GM21786 (cell line): ENCODE data around the gene UGT1A5.
"Not testable (repeated sequence)": the region's sequence is repeated elsewhere in the genome, so short reads cannot be mapped to it uniquely, and the experiment has no call there.

ENCODE experiments used
- ATAC-seq: cut with Tn5 transposase; IDR thresholded peaks from one replicate; pipeline ENCODE4 v1.9.1; 2021; ENCODE audit not compliant: unreplicated experiment

The UGT1A5 gene

DNA sequence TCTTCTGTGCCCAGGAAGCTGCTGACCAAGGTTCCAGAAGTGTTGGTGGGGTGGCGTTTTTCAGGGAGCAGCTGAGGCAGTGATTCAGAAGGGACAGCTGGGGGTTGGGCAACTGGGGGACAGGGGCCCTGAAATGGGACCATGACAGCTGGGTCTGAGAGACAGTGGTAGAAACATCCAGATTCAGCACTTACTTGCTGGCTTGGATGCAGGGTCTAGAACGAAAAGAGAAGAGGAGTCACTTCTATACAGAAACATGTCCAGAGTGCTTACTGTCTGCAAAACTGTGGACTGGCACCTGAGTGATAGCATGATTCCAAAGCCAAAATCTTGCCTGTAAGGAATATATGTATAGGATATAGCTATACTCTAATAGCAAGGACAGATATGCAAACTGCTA is 33.1 kb downstream of the UGT1A5 start:
- not testable (repeated sequence) for ATAC-seq

DNA sequence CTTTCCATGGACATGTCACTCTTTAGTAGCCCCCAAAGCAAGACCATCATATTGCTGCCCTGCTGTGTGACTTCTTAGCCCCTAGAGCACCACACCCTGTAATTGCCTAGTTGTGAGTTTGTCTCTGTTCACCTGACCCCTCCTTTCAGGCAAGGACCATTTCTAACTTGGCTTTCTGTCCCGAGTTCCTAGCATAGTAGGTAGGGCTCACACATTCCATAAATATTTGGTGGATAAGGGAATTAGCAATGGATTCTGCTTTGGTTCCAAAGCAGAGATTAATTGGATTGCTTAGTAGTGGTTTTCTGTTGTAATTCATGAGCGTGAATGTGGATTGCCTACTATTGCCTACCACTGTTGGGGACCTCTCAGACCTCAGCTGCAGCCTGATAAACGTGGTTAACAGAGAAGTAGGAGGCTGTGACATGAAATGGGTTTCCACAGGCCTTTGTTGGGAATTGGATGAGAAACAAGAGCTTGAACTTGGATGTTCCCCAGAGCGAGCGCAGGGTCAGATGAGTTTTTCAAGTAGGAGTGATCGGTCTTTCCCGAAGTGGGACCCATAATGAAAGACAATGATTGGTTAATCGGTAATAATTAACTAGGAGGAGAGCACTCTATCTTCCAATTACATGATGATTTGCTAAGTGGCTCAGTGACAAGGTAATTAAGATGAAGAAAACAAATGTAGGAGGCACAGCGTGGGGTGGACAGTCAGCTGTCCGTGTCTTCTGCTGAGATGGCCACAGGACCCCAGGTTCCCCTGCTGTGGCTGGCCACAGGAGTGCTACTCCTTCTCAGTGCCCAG is 34.0 kb downstream of the UGT1A5 start:
- ATAC-seq: no peak

DNA sequence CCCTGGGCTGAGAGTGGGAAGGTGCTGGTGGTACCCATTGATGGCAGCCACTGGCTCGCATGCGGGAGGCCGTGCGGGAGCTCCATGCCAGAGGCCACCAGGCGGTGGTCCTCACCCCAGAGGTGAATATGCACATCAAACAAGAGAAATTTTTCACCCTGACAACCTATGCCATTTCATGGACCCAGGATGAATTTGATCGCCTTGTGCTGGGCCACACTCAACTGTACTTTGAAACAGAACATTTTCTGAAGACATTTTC is 34.5 kb downstream of the UGT1A5 start:
- no peak for ATAC-seq

DNA sequence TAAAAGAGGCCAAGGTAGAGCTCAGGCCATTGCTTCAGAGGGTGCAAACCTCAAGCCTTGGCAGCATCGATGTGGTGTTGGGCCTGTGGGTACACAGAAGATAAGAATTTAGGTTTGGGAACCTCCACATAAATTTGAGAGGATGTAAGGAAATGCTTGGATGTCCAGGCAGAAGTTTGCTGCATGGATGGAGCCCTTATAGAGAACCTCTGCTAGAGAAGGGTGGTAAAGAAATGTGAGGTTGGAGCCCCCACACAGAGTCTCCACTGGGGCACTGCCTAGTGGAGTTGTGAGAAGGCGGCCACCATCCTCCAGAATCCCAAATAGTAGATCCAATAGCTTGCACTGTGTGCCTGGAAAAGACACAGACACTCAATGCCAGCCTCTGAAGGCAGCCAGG is 38.0 kb downstream of the UGT1A5 start:
- not testable (repeated sequence) for ATAC-seq

GRCh38 chr2:233751212-233752009 is 38.7 kb downstream of the UGT1A5 start:
- not testable (repeated sequence) for ATAC-seq

- no peak for ATAC-seq
These were observed 42.3 kb downstream of the UGT1A5 start for GRCh38 chr2:233754872-233755611.

GRCh38 chr2:233756429-233757081 is 43.8 kb downstream of the UGT1A5 start:
- no peak for ATAC-seq

DNA sequence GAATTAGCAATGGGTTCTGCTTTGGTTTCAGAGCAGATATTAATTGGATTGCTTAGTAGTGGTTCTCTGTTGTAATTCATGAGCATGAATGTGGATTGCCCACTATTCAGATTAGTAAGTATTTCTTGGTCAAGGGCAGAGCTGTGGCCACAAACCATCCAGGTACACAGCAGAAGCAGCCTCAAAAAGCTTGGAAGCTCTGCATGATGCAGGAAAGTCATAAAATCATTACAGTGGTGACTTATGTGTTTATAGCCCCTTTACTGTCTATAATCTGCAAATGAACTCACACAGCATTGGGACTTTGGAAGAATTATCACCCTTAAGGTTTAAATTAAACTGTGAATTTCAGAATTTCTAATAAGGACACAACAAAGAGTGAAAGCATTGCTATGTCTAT is 45.4 kb downstream of the UGT1A5 start:
- ATAC-seq: no peak

DNA sequence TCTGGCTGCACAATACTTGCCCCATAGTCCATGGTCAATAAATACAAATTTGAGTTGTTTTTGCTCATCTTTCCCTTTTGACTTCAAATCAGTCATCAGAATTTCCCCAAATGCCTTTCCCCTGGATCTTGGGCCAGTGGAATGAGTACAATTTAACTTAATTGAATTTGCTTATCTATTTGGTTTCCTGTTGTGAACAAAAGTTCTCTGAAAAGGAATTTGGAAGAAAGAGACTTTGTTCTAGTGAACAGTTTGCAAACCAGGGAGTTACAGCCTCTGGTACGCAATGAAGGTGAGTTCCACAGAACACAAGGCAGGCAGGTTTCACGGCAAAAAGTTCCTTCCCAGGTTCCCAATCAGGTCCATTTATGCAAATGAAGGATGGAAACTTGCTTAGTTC is 46.1 kb downstream of the UGT1A5 start:
- ATAC-seq: no peak

- ATAC-seq: no peak
These were observed 47.3 kb downstream of the UGT1A5 start, which contains the start of gene UGT1A1 for GRCh38 chr2:233760043-233760442. TSS of gene UGT1A1 (plus strand) at chr2:233760270. CDS start at chr2:233760288, 18 bp downstream.

DNA sequence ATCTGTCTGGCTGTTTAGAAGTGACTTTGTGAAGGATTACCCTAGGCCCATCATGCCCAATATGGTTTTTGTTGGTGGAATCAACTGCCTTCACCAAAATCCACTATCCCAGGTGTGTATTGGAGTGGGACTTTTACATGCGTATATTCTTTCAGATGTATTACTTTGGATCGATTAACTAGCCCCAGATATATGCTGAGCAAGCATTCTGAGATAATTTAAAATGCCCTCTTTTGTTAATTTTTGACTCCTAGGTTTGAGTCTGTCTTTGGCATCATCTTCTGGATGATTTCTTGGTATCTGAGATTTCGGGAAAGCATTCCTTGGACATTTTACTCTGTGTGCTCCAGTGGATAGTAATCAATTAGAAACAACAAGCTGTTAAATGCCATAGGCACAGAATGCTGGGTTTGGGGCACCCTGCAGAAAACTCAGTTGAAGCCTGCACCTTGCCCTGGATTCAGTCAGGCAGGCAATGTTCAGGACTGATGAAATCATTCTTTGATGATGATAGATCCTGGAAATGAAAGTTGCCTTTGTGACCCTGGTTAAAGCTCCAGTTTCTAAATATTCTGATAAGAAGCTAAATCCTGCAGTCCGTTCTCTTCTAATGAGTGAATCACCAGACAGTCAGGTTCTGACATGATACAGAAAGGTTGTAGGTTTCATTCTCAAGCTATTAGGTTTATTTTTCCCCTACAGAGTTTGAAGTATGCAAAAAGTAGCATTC is 48.5 kb downstream of the UGT1A5 start:
- no peak for ATAC-seq

DNA sequence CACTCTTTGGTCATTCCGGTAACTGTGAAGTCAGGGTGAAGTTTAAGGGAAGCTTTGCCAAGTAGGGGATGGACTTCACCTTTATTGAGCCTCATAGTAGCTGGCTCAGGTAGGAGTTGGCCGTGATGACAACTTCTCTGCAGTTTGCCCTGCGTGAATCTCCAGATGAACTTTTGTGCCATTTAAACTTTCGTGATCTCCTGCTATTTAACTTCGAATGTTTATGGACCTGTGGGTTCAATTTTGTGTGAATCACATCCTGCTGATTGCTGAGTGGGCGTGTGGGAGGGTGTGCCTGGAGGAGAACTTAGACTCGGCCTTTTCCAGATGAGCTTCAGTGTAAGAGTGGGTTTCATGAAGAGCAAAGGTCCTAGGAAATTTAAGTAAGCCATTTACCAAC is 51.6 kb downstream of the UGT1A5 start:
- ATAC-seq: no peak

GRCh38 chr2:233764761-233765160 is 52.1 kb downstream of the UGT1A5 start:
- ATAC-seq: no peak

DNA sequence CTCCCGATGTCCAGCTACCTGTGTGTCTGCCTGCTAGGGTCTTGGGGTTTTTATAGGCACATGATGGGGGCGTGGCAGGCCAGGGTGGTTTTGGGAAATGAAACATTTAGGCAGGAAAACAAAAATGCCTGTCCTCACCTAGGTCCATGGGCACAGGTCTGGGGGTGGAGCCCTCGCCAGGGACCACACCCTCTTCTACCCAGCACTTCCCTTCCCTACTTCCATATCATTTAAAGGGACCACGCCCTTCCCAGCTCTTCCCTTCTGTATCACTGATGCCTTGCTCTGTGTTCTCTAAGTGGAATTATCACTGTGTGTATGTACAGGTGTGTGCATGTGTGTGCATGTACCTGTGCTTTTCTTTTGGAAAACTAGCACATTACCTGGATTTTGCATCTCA is 53.7 kb downstream of the UGT1A5 start:
- no peak for ATAC-seq

DNA sequence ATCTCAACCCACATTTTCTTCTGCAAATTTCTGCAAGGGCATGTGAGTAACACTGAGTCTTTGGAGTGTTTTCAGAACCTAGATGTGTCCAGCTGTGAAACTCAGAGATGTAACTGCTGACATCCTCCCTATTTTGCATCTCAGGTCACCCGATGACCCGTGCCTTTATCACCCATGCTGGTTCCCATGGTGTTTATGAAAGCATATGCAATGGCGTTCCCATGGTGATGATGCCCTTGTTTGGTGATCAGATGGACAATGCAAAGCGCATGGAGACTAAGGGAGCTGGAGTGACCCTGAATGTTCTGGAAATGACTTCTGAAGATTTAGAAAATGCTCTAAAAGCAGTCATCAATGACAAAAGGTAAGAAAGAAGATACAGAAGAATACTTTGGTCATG is 55.4 kb downstream of the UGT1A5 start:
- no peak for ATAC-seq

DNA sequence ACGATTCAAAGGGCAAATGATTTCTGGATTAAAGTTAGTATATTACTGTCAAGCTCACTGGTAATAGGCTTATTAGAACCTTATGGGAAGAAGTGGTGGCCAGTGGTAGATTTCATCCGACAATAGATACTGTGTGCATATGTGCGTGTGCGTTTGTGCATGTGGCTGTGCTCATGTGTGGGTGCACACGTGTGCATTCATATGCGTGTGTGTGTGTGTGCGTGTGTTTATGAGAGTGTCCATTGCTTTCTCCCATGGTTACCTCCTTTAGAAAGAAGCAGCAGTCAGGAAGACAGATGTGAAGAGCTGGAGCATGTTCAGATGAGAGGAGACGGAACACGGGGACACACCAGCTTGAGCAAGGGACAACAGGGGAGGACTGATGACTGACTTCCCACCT is 56.6 kb downstream of the UGT1A5 start:
- ATAC-seq: no peak

DNA sequence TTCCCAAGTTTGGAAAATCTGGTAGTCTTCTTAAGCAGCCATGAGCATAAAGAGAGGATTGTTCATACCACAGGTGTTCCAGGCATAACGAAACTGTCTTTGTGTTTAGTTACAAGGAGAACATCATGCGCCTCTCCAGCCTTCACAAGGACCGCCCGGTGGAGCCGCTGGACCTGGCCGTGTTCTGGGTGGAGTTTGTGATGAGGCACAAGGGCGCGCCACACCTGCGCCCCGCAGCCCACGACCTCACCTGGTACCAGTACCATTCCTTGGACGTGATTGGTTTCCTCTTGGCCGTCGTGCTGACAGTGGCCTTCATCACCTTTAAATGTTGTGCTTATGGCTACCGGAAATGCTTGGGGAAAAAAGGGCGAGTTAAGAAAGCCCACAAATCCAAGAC is 59.4 kb downstream of the UGT1A5 start:
- ATAC-seq: no peak

DNA sequence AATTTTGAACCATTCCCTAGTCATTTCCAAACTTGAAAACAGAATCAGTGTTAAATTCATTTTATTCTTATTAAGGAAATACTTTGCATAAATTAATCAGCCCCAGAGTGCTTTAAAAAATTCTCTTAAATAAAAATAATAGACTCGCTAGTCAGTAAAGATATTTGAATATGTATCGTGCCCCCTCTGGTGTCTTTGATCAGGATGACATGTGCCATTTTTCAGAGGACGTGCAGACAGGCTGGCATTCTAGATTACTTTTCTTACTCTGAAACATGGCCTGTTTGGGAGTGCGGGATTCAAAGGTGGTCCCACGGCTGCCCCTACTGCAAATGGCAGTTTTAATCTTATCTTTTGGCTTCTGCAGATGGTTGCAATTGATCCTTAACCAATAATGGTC is 59.9 kb downstream of the UGT1A5 start:
- no peak for ATAC-seq

- no peak for ATAC-seq
These were observed 61.1 kb downstream of the UGT1A5 start for GRCh38 chr2:233773854-233774253.

DNA sequence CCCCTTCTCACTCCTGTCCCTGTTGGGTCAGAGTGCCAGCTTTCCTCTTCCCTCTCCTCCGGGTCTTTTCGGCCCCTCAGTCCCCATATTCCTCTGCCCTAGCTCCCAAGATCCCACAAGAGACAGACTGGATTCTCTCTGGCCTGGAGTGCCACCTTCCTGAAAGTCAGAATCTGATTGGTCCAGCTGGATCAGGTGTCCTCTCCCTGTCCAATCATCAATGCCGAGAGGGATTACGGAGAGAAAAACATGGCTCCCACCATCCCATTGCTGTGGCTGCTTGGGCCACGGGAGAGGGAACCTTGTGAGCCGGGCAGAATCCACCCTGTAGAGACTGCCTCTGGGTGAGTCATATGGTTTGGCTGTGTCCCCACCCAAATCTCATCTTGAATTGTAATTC is 62.7 kb downstream of the UGT1A5 start:
- ATAC-seq: no peak

GRCh38 chr2:233778030-233778429 is 65.3 kb downstream of the UGT1A5 start, which contains the start of gene MROH2A:
TSS of gene MROH2A (plus strand) at chr2:233778330. CDS start at chr2:233779359, 1,029 bp downstream.
- no peak for ATAC-seq
